PC-9 (cell line): ENCODE measurements around the gene TMEM151B. TPM values are rescaled to one million over a fixed set of nuclear protein-coding genes. Genes with fewer than 3 reads are reported as not detected.
"Not testable (repeated sequence)": the region's sequence is repeated elsewhere in the genome, so short reads cannot be mapped to it uniquely, and the experiment has no call there.

ENCODE experiments used
- BruUV-seq: library from RNA; stranded (reverse); fragments of 400-500 nt; replicated peaks from 2 replicates; lab custom pipeline; 2021; lab: Mats Ljungman, UMichigan
- CTCF ChIA-PET: fragments of 300-600 bp; sonication (Branson Sonifier 250); formaldehyde crosslinking; loops from one replicate; lab custom pipeline; 2022; ENCODE audit warnings: antibody characterized with exemption; lab: Charles Lee
- POLR2A ChIA-PET: fragments of 300-600 bp; sonication (Branson Sonifier 250); formaldehyde crosslinking; loops from one replicate; lab custom pipeline; 2022; ENCODE audit warnings: antibody characterized with exemption; ENCODE audit not compliant: unreplicated experiment; lab: Charles Lee
- DNase-seq, 2 experiments: peaks; one replicate each; pipeline versions ENCODE4 v3.0.0 to v3.0.0-alpha.2; 2015 to 2022; ENCODE audit warnings: mixed read lengths in 1 of 2
- H2AFZ ChIP-seq: fragments of 200-600 bp; sonication (generic); 2 replicates; pipeline ENCODE4 v1.8.1; 2017; ENCODE audit warnings: antibody characterized with exemption
- H3F3A ChIP-seq: fragments of 200-600 bp; sonication (generic); 2 replicates; pipeline ENCODE4 v1.8.1; 2017; ENCODE audit warnings: antibody characterized with exemption, mild to moderate bottlenecking, low read depth; ENCODE audit not compliant: insufficient read depth
- H3K27ac ChIP-seq: fragments of 200-600 bp; sonication (generic); 2 replicates; pipeline ENCODE4 v1.6.1; 2016; ENCODE audit warnings: mixed run types
- H3K27me3 ChIP-seq: fragments of 200-600 bp; sonication (generic); 2 replicates; pipeline ENCODE4 v1.6.1; 2016; ENCODE audit warnings: low read depth, mixed run types; ENCODE audit not compliant: insufficient read depth
- H3K36me3 ChIP-seq: fragments of 200-600 bp; sonication (generic); 2 replicates; pipeline ENCODE4 v1.6.1; 2016; ENCODE audit warnings: low read depth, mixed run types
- H3K4me1 ChIP-seq: fragments of 200-600 bp; sonication (generic); replicated peaks from 2 replicates; pipeline ENCODE4 v1.6.1; 2016; ENCODE audit warnings: mixed run types; ENCODE audit not compliant: insufficient read depth
- H3K4me2 ChIP-seq: fragments of 200-600 bp; sonication (generic); 2 replicates; pipeline ENCODE4 v1.6.1; 2017; ENCODE audit warnings: mixed run types
- H3K4me3 ChIP-seq: fragments of 200-600 bp; sonication (generic); 2 replicates; pipeline ENCODE4 v1.6.1; 2016; ENCODE audit warnings: mixed run types
- H3K79me2 ChIP-seq: fragments of 200-600 bp; sonication (generic); 2 replicates; pipeline ENCODE4 v1.6.1; 2017; ENCODE audit warnings: low read depth, mixed run types
- H3K9me2 ChIP-seq: fragments of 200-600 bp; sonication (generic); 2 replicates; pipeline ENCODE4 v1.8.1; 2017; ENCODE audit warnings: mild to moderate bottlenecking; ENCODE audit not compliant: insufficient read depth
- H3K9me3 ChIP-seq: fragments of 200-600 bp; sonication (generic); 2 replicates; pipeline ENCODE4 v1.8.1; 2016; ENCODE audit warnings: low read depth; ENCODE audit not compliant: insufficient read depth
- H4K20me1 ChIP-seq: fragments of 200-600 bp; sonication (generic); 2 replicates; pipeline ENCODE4 v1.8.1; 2017; ENCODE audit not compliant: insufficient read depth
- EZH2 ChIP-seq: fragments of 200-600 bp; sonication (generic); IDR thresholded peaks from 2 replicates; pipeline ENCODE4 v1.8.0; 2017; ENCODE audit warnings: antibody characterized with exemption, low read depth
- intact Hi-C: fragments of 100-400 bp; cut with micrococcal nuclease; formaldehyde crosslinking; loops from one replicate; pipeline ENCODE4 v1.10.0; 2022; ENCODE audit not compliant: unreplicated experiment
- total RNA-seq: library from RNA; stranded (reverse); gene quantifications from 2 replicates; pipeline ENCODE4 v1.2.3, GENCODE V29; 2021
- TF ChIP-seq, protein P1 (sequence below): fragments of 200-600 bp; sonication (generic); conservative IDR thresholded peaks from 2 replicates; pipeline ENCODE4 v1.6.1; 2017; ENCODE audit warnings: mixed run types, antibody characterized with exemption, mild to moderate bottlenecking, moderate library complexity

The TMEM151B gene
- total RNA-seq, 1 experiment from 2014 or later, result not detected

DNA sequence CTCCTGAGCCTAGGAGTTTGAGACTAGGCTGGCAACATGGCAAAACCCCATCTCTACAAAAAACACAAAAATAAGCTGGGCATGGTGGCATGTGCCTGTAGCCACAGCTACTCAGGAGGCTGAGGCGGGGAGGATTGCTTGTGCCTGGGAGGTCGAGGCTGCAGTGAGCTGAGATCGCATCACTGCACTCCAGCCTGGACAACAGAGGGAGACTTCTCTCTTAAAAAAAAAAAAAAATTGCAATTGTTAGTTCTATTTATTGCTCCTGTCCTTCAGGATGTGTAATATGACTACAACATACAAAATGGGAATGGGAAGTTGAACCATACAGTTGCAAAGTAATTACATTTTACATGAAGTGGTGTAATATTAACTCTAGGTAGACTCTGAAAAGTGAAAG is 51.0 kb downstream of the TMEM151B start:
- Histone ChIP-seq H2AFZ (no peak overlapping the region), H3K4me2 (no peak overlapping the region), H3K4me1 (no peaks in the 10 kb centered on the region), H3K27me3 (peaks cover 65% of the 10 kb centered on the region), H3K9me2 (no peaks in the 10 kb centered on the region), H3K36me3 (no peaks in the 10 kb centered on the region), H4K20me1 (no peaks in the 10 kb centered on the region), H3K4me3 (no peak overlapping the region), H3K9me3 (no peaks in the 10 kb centered on the region), H3K27ac (no peak overlapping the region), H3K79me2 (no peaks in the 10 kb centered on the region), H3F3A (no peaks in the 10 kb centered on the region)
- POLR2A ChIA-PET, result interaction anchor here (0.6 kb wide), 1 partner anchor 265 kb away, joined by 9 read pairs; no protein-coding TSS in a partner anchor
- no TSS peak for BruUV-seq
- intact Hi-C loops, result no loop called here
- TF ChIP-seq EZH2, result no peak
- TF ChIP-seq, protein P1, sequence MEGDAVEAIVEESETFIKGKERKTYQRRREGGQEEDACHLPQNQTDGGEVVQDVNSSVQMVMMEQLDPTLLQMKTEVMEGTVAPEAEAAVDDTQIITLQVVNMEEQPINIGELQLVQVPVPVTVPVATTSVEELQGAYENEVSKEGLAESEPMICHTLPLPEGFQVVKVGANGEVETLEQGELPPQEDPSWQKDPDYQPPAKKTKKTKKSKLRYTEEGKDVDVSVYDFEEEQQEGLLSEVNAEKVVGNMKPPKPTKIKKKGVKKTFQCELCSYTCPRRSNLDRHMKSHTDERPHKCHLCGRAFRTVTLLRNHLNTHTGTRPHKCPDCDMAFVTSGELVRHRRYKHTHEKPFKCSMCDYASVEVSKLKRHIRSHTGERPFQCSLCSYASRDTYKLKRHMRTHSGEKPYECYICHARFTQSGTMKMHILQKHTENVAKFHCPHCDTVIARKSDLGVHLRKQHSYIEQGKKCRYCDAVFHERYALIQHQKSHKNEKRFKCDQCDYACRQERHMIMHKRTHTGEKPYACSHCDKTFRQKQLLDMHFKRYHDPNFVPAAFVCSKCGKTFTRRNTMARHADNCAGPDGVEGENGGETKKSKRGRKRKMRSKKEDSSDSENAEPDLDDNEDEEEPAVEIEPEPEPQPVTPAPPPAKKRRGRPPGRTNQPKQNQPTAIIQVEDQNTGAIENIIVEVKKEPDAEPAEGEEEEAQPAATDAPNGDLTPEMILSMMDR, result no peak
- CTCF ChIA-PET, result no interaction called here
- no peak for DNase-seq

DNA sequence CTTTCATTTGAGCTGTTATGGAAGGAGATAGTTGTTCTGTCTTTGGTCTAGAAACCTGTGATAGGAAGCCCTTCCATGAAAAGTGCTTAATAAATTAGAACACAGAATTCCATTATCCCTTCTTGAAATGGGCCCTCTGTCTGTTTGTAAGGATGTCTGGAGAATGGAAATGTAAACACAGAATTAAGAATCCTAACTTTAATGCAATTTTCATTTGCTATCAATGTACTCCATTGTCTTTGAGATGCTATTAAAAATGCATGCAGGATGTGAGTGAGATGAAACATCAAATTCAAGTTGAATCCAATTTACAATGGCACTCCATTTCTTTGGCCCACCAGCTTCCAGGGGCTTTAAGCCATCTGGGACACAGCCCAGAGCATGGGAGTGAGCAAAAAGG is 56.8 kb downstream of the TMEM151B start:
- no peaks in the 10 kb centered on the region for H3K4me1 ChIP-seq
- no peaks in the 10 kb centered on the region for H3K9me2 ChIP-seq
- POLR2A ChIA-PET, result no interaction called here
- H3K4me2 ChIP-seq, result no peak overlapping the region
- intact Hi-C loops, result no loop called here
- H3K36me3 ChIP-seq, result no peaks in the 10 kb centered on the region
- H3K27ac ChIP-seq, result no peak overlapping the region
- CTCF ChIA-PET, result no interaction called here
- H2AFZ ChIP-seq, result no peak overlapping the region
- no peaks in the 10 kb centered on the region for H3F3A ChIP-seq
- H3K27me3 ChIP-seq, result peaks cover 51% of the 10 kb centered on the region
- H3K4me3 ChIP-seq, result no peak overlapping the region
- no peaks in the 10 kb centered on the region for H3K79me2 ChIP-seq
- no peak for TF ChIP-seq EZH2
- TF ChIP-seq, protein P1, result no peak
- H3K9me3 ChIP-seq, result no peaks in the 10 kb centered on the region
- no TSS peak for BruUV-seq
- DNase-seq, result no peak
- no peaks in the 10 kb centered on the region for H4K20me1 ChIP-seq

- Histone ChIP-seq H3K27ac (no peak overlapping the region), H3K27me3 (peaks cover 49% of the 10 kb centered on the region), H3K9me2 (no peaks in the 10 kb centered on the region), H3K4me3 (no peak overlapping the region), H3F3A (no peaks in the 10 kb centered on the region), H3K36me3 (no peaks in the 10 kb centered on the region), H3K4me2 (no peak overlapping the region), H4K20me1 (no peaks in the 10 kb centered on the region), H3K4me1 (no peaks in the 10 kb centered on the region), H3K9me3 (no peaks in the 10 kb centered on the region), H2AFZ (no peak overlapping the region), H3K79me2 (no peaks in the 10 kb centered on the region)
- intact Hi-C loops, result no loop called here
- TF ChIP-seq, protein P1, result no peak
- TF ChIP-seq EZH2, result no peak
- DNase-seq, result no peak
- ChIA-PET CTCF (no interaction called here), POLR2A (no interaction called here)
- no TSS peak for BruUV-seq
Observed at GRCh38 chr6:44327760-44328159, 57.5 kb downstream of the TMEM151B start.

GRCh38 chr6:44328203-44328602 is 58.0 kb downstream of the TMEM151B start:
- H3K36me3 ChIP-seq, CTCF ChIA-PET, H3K27ac ChIP-seq, H4K20me1 ChIP-seq, DNase-seq, H3K4me1 ChIP-seq, H3K4me3 ChIP-seq, H3K9me3 ChIP-seq, H3K4me2 ChIP-seq, BruUV-seq, H3K9me2 ChIP-seq, POLR2A ChIA-PET, intact Hi-C loops, H2AFZ ChIP-seq, H3F3A ChIP-seq, H3K79me2 ChIP-seq: not testable (repeated sequence)
- peaks cover 45% of the 10 kb centered on the region for H3K27me3 ChIP-seq
